H1 (cell line): ENCODE results near the gene CCDC77. TPM values are rescaled to one million over a fixed set of nuclear protein-coding genes. Genes with fewer than 3 reads are reported as not detected.

Experiments used
- CTCF ChIA-PET: fragments of 300-600 bp; sonication (Branson Sonifier 250); formaldehyde crosslinking; loops from one replicate; lab custom pipeline; 2021; ENCODE audit not compliant: partially characterized antibody; lab: Charles Lee
- POLR2A ChIA-PET: fragments of 300-600 bp; sonication (Branson Sonifier 250); formaldehyde crosslinking; loops from one replicate; lab custom pipeline; 2021; ENCODE audit warnings: inconsistent platforms; ENCODE audit not compliant: partially characterized antibody; lab: Charles Lee
- DNase-seq, 2 experiments: peaks; one replicate each; pipeline versions ENCODE4 v3.0.0 to v3.0.0-alpha.2; 2010 to 2022; ENCODE audit warnings: low spot score in 2 of 2, low read depth in 1 of 2, mixed read lengths in 1 of 2
- FAIRE-seq: peaks from 2 replicates; lab custom pipeline; 2011; peaks lifted over from hg19 to GRCh38; lab: Jason Lieb, UNC
- H2AFZ ChIP-seq: 2 replicates; pipeline ENCODE4 v1.8.1; 2012; ENCODE audit warnings: low read length, inconsistent platforms
- H2AK5ac ChIP-seq: 2 replicates; pipeline ENCODE4 v1.6.1; 2013; ENCODE audit warnings: low read depth, low read length
- H2BK120ac ChIP-seq: replicated peaks from 2 replicates; pipeline ENCODE3; 2013; ENCODE audit warnings: low read depth, low read length, inconsistent platforms
- H2BK12ac ChIP-seq: 2 replicates; pipeline ENCODE4 v1.6.1; 2013; ENCODE audit warnings: low read depth, low read length
- H2BK15ac ChIP-seq: 2 replicates; pipeline ENCODE4 v1.6.1; 2013; ENCODE audit warnings: low read length
- H2BK20ac ChIP-seq: 2 replicates; pipeline ENCODE4 v1.6.1; 2013; ENCODE audit warnings: low read length
- H2BK5ac ChIP-seq: 2 replicates; pipeline ENCODE4 v1.6.1; 2013; ENCODE audit warnings: low read depth, low read length
- H3K14ac ChIP-seq: 2 replicates; pipeline ENCODE4 v1.6.1; 2013; ENCODE audit warnings: inconsistent platforms; ENCODE audit not compliant: insufficient read length
- H3K18ac ChIP-seq: 2 replicates; pipeline ENCODE4 v1.6.1; 2013; ENCODE audit warnings: low read length; ENCODE audit errors: extremely low read depth
- H3K23ac ChIP-seq: 2 replicates; pipeline ENCODE4 v1.6.1; 2013; ENCODE audit warnings: inconsistent platforms; ENCODE audit not compliant: insufficient read length
- H3K23me2 ChIP-seq: 2 replicates; pipeline ENCODE4 v1.6.1; 2013; ENCODE audit warnings: low read depth, low read length
- H3K27ac ChIP-seq: 2 replicates; pipeline ENCODE4 v1.6.1; 2011; ENCODE audit warnings: low read depth, low read length, inconsistent platforms
- H3K27me3 ChIP-seq, 4 experiments: replicated peaks in 1 of 4; 1 replicate in 1 of 4; 2 replicates in 3 of 4; pipeline versions ENCODE4 v1.6.1 to v1.8.1; 2011 to 2013; ENCODE audit warnings: low read length in 3 of 4, mild to moderate bottlenecking in 3 of 4, inconsistent platforms in 2 of 4, mixed read lengths in 2 of 4, moderate library complexity in 1 of 4; ENCODE audit not compliant: control insufficient read depth in 3 of 4, insufficient read depth in 3 of 4; ENCODE audit errors: extremely low read depth in 1 of 4
- H3K36me3 ChIP-seq, 4 experiments: 2 replicates each; pipeline versions ENCODE4 v1.6.1 to v1.8.1; 2011 to 2013; ENCODE audit warnings: mild to moderate bottlenecking in 4 of 4, low read length in 3 of 4, moderate library complexity in 2 of 4, control low read depth in 1 of 4, inconsistent platforms in 1 of 4; ENCODE audit not compliant: insufficient read depth in 4 of 4, control insufficient read depth in 2 of 4
- H3K4ac ChIP-seq: replicated peaks from 2 replicates; pipeline ENCODE3; 2013; ENCODE audit warnings: low read length, low read depth, mixed read lengths, inconsistent platforms; ENCODE audit not compliant: insufficient read length
- H3K4me1 ChIP-seq, 4 experiments: replicated peaks in 1 of 4; 1 replicate in 1 of 4; 2 replicates in 3 of 4; pipeline versions ENCODE4 v1.6.1 to v1.8.1; 2011 to 2013; ENCODE audit warnings: low read length in 3 of 4, inconsistent platforms in 2 of 4, mixed read lengths in 1 of 4; ENCODE audit not compliant: insufficient read depth in 4 of 4, control insufficient read depth in 3 of 4
- H3K4me2 ChIP-seq, 2 experiments: 2 replicates each; pipeline versions ENCODE4 v1.6.1 to v1.8.1; 2011 to 2013; ENCODE audit warnings: low read depth in 2 of 2, low read length in 2 of 2, control low read depth in 1 of 2, inconsistent platforms in 1 of 2, mild to moderate bottlenecking in 1 of 2; ENCODE audit not compliant: insufficient read depth in 1 of 2
- H3K4me3 ChIP-seq, 4 experiments: fragments of 200-600, 300-600 bp in 1 of 4; sonication (generic), shearing (Covaris generic), sonication (Bioruptor Twin) in 1 of 4; 2 replicates each; pipeline versions ENCODE4 v1.5.1 to v1.8.1; 2011 to 2016; ENCODE audit warnings: low read length in 4 of 4, low read depth in 3 of 4, control low read depth in 2 of 4, inconsistent platforms in 2 of 4, mild to moderate bottlenecking in 2 of 4, mixed read lengths in 1 of 4, moderate library complexity in 1 of 4; ENCODE audit not compliant: insufficient read depth in 2 of 4; ENCODE audit errors: extremely low read depth in 1 of 4
- H3K56ac ChIP-seq: replicated peaks from 2 replicates; pipeline ENCODE3; 2013; ENCODE audit warnings: low read depth, mild to moderate bottlenecking, mixed read lengths, low read length, inconsistent platforms; ENCODE audit not compliant: insufficient read length
- H3K79me1 ChIP-seq: 2 replicates; pipeline ENCODE4 v1.6.1; 2013; ENCODE audit warnings: low read depth, low read length, control low read depth
- H3K79me2 ChIP-seq, 2 experiments: 2 replicates each; pipeline versions ENCODE4 v1.6.1 to v1.8.1; 2012 to 2013; ENCODE audit warnings: low read length in 2 of 2, mild to moderate bottlenecking in 2 of 2, inconsistent platforms in 1 of 2; ENCODE audit not compliant: insufficient read depth in 2 of 2, control insufficient read depth in 1 of 2
- H3K9ac ChIP-seq, 4 experiments: replicated peaks in 1 of 4; 1 replicate in 1 of 4; 2 replicates in 3 of 4; pipeline versions ENCODE4 v1.6.1 to v1.8.1; 2011 to 2013; ENCODE audit warnings: low read depth in 3 of 4, low read length in 3 of 4, control low read depth in 2 of 4, mild to moderate bottlenecking in 2 of 4, moderate library complexity in 2 of 4, inconsistent platforms in 1 of 4; ENCODE audit errors: extremely low read depth in 1 of 4
- H3K9me3 ChIP-seq, 2 experiments: 2 replicates each; pipeline versions ENCODE4 v1.6.1 to v1.8.1; 2012 to 2013; ENCODE audit warnings: mild to moderate bottlenecking in 2 of 2, moderate library complexity in 2 of 2, control low read depth in 1 of 2, inconsistent platforms in 1 of 2, low read depth in 1 of 2, low read length in 1 of 2, mixed read lengths in 1 of 2; ENCODE audit not compliant: insufficient read depth in 2 of 2
- H4K20me1 ChIP-seq, 2 experiments: replicated peaks in 1 of 2; 2 replicates each; pipeline versions ENCODE3 to v1.8.1; 2011 to 2013; ENCODE audit warnings: inconsistent platforms in 2 of 2, low read length in 2 of 2, mild to moderate bottlenecking in 1 of 2; ENCODE audit not compliant: insufficient read depth in 2 of 2, control insufficient read depth in 1 of 2
- H4K5ac ChIP-seq: 2 replicates; pipeline ENCODE4 v1.6.1; 2013; ENCODE audit warnings: low read length, low read depth, mixed read lengths, inconsistent platforms; ENCODE audit not compliant: insufficient read length
- H4K8ac ChIP-seq: 2 replicates; pipeline ENCODE4 v1.8.0; 2013; ENCODE audit warnings: mild to moderate bottlenecking, moderate library complexity, low read length, inconsistent platforms; ENCODE audit not compliant: insufficient read depth; ENCODE audit errors: extremely low read depth
- H4K91ac ChIP-seq: replicated peaks from 2 replicates; pipeline ENCODE3; 2013; ENCODE audit warnings: low read length, mixed read lengths, inconsistent platforms; ENCODE audit not compliant: insufficient read length
- EP300 ChIP-seq, 2 experiments: IDR thresholded peaks; 1 replicate in 1 of 2; 2 replicates in 1 of 2; pipeline ENCODE4 v1.6.1; 2011 to 2012; ENCODE audit warnings: low read depth in 2 of 2, low read length in 2 of 2, mild to moderate bottlenecking in 2 of 2, borderline replicate concordance in 1 of 2, inconsistent platforms in 1 of 2, moderate library complexity in 1 of 2
- HDAC2 ChIP-seq, 2 experiments: fragments of 300-600 bp in 1 of 2; sonication (generic) in 1 of 2; IDR thresholded peaks; 2 replicates each; pipeline ENCODE4 v1.6.1; 2011 to 2012; ENCODE audit warnings: low read depth in 2 of 2, low read length in 2 of 2, mild to moderate bottlenecking in 2 of 2, moderate library complexity in 2 of 2, borderline replicate concordance in 1 of 2, inconsistent platforms in 1 of 2
- RNF2 ChIP-seq: fragments of 200-900, 300-1000 bp; sonication (generic); IDR thresholded peaks from 2 replicates; pipeline ENCODE4 v1.7.1; 2016; ENCODE audit warnings: borderline replicate concordance, low read depth, mild to moderate bottlenecking, antibody characterized with exemption, low read length; ENCODE audit not compliant: poor library complexity, severe bottlenecking; ENCODE audit errors: missing control alignments
- SP2 ChIP-seq: IDR thresholded peaks from 2 replicates; pipeline ENCODE4 v1.6.1; 2012; ENCODE audit warnings: mild to moderate bottlenecking, low read length, inconsistent platforms
- YY1 ChIP-seq: IDR thresholded peaks from 2 replicates; pipeline ENCODE4 v1.6.1; 2011; ENCODE audit warnings: low read depth, mild to moderate bottlenecking, low read length
- WGBS, 2 experiments: shearing (Covaris generic) in 1 of 2; methylation state at CpG; one replicate each; pipeline versions ENCODE4 v1.1.6 to v1.1.7; 2013 to 2015; ENCODE audit warnings: low lambda C conversion rate in 2 of 2, mixed read lengths in 2 of 2, inconsistent platforms in 1 of 2, low coverage in 1 of 2, missing lambda C conversion rate in 1 of 2; ENCODE audit not compliant: insufficient replicate concordance in 2 of 2, insufficient coverage in 1 of 2, insufficient read length in 1 of 2; ENCODE audit errors: extremely low coverage in 1 of 2, missing lambda C conversion rate in 1 of 2; 5-methylcytosine and 5-hydroxymethylcytosine counted together
- polyA plus RNA-seq, 7 experiments: library from polyadenylated mRNA; depleted of rRNA in 3 of 7; stranded (reverse) in 5 of 7; unstranded in 2 of 7; fragments of >200 nt in 5 of 7; fragments of 200-250 nt in 2 of 7; gene quantifications; 1 replicate in 5 of 7; 2 replicates in 1 of 7; 4 replicates in 1 of 7; pipeline versions ENCODE4 v1.2.1 to v1.2.3, GENCODE V29; 2011 to 2013; ENCODE audit warnings: missing spikeins in 2 of 7, mixed read lengths in 2 of 7
- total RNA-seq: library from RNA; stranded (reverse); fragmentation: NEBNext Ultra II Directional; extraction: Animal tissue kit (Norgen Biotek cat#: 25700); gene quantifications from 2 replicates; pipeline ENCODE4 v1.2.1, GENCODE V29; 2021
- TF ChIP-seq, protein P1 (sequence below): IDR thresholded peaks from 2 replicates; pipeline ENCODE4 v1.6.1; 2012; ENCODE audit warnings: inconsistent platforms

The CCDC77 gene
- total and polyA plus RNA-seq, 2 of the 8 experiments (the other 6 are each of a cell fraction or from before 2014, with no cell fraction given), result 10.3 to 30.4 TPM

DNA sequence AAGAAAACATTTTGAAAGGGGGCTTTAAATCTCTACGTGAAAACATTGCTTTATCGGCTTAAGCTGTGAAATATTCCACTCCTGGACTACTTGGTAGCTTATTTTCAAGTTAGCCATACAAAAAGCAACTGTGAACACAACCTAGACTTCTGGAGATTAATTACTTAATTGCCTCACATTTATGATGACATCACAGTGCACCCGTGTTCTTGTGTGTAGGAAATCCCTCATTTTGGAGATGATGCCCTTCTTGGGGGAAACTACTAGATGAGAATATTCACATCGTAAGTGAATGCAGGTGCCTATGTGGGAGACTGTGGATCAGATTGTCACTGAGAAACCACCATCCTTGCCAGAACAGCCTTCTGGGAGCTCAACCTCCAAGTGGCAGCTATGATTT lies 47.8 kb downstream of the CCDC77 start:
- no peak overlapping the region for H3K14ac ChIP-seq
- no peak overlapping the region for H3K27ac ChIP-seq
- DNase-seq (no peak), FAIRE-seq (no peak)
- no peak overlapping the region for H2AFZ ChIP-seq
- H3K9ac ChIP-seq, result no peak overlapping the region
- H4K5ac ChIP-seq, result no peak overlapping the region
- no peak overlapping the region for H3K4me3 ChIP-seq
- H3K4me2 ChIP-seq, result no peak overlapping the region
- H3K36me3 ChIP-seq, result no peaks in the 10 kb centered on the region
- H2AK5ac ChIP-seq, result no peak overlapping the region
- no peaks in the 10 kb centered on the region for H3K27me3 ChIP-seq
- POLR2A ChIA-PET, result interaction anchor here (1.3 kb wide), 1 partner anchor 8 kb away, joined by 3 read pairs; no protein-coding TSS in a partner anchor
- H3K79me1 ChIP-seq, result no peaks in the 10 kb centered on the region
- no peaks in the 10 kb centered on the region for H3K79me2 ChIP-seq
- H3K4ac ChIP-seq, result no peak overlapping the region
- no peaks in the 10 kb centered on the region for H3K23me2 ChIP-seq
- no peak overlapping the region for H2BK120ac ChIP-seq
- H3K23ac ChIP-seq, result no peak overlapping the region
- CTCF ChIA-PET, result interaction anchor here (0.9 to 13.7 kb wide), 11 partner anchors 8 to 302 kb away, joined by 3 to 163 read pairs (median 4); no protein-coding TSS in a partner anchor
- no peak overlapping the region for H2BK5ac ChIP-seq
- no peaks in the 10 kb centered on the region for H4K20me1 ChIP-seq
- H3K9me3 ChIP-seq, result peaks cover 19 to 21% of the 10 kb centered on the region in 2 experiments
- H3K4me1 ChIP-seq, result no peaks in the 10 kb centered on the region
- H4K8ac ChIP-seq, result no peak overlapping the region
- H2BK15ac ChIP-seq, result no peak overlapping the region
- no peak overlapping the region for H2BK12ac ChIP-seq
- 90% methylated on average over 4 of the region's 4 CpGs; no CpG with 5 or more reads in 1 of the 2 experiments for WGBS, 2 experiments
- H4K91ac ChIP-seq, result no peak overlapping the region
- H2BK20ac ChIP-seq, result no peak overlapping the region
- no peak overlapping the region for H3K18ac ChIP-seq
- H3K56ac ChIP-seq, result no peak overlapping the region
- no peak for TF ChIP-seq EP300 (IDR thresholded peaks at IDR 0.05; ENCODE audit: borderline replicate concordance in 1 of 2, low read depth in 2 of 2, low read length in 2 of 2)
- no peak for TF ChIP-seq YY1
- no peak for TF ChIP-seq RNF2
- TF ChIP-seq SP2, result no peak
- TF ChIP-seq, protein P1, sequence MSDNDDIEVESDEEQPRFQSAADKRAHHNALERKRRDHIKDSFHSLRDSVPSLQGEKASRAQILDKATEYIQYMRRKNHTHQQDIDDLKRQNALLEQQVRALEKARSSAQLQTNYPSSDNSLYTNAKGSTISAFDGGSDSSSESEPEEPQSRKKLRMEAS, result no peak
- no peak for TF ChIP-seq HDAC2 (IDR thresholded peaks at IDR 0.05; ENCODE audit: borderline replicate concordance in 1 of 2, low read depth in 2 of 2, low read length in 2 of 2)
